ENCODE data around the gene IPO13.
A peak's percentile ranks its signal among the peaks of the same experiment; 100 is the strongest.

The IPO13 gene

GRCh38 chr1:43937179-43937865, 9.4 kb upstream of the IPO13 start:
- TF ChIP-seq, protein P1, sequence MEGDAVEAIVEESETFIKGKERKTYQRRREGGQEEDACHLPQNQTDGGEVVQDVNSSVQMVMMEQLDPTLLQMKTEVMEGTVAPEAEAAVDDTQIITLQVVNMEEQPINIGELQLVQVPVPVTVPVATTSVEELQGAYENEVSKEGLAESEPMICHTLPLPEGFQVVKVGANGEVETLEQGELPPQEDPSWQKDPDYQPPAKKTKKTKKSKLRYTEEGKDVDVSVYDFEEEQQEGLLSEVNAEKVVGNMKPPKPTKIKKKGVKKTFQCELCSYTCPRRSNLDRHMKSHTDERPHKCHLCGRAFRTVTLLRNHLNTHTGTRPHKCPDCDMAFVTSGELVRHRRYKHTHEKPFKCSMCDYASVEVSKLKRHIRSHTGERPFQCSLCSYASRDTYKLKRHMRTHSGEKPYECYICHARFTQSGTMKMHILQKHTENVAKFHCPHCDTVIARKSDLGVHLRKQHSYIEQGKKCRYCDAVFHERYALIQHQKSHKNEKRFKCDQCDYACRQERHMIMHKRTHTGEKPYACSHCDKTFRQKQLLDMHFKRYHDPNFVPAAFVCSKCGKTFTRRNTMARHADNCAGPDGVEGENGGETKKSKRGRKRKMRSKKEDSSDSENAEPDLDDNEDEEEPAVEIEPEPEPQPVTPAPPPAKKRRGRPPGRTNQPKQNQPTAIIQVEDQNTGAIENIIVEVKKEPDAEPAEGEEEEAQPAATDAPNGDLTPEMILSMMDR (conservative IDR thresholded peaks at IDR 0.05): no peak
- TF ChIP-seq ZFX (IDR thresholded peaks at IDR 0.05): no peak
- H3K27ac ChIP-seq: peak overlapping the region; percentile 93

DNA sequence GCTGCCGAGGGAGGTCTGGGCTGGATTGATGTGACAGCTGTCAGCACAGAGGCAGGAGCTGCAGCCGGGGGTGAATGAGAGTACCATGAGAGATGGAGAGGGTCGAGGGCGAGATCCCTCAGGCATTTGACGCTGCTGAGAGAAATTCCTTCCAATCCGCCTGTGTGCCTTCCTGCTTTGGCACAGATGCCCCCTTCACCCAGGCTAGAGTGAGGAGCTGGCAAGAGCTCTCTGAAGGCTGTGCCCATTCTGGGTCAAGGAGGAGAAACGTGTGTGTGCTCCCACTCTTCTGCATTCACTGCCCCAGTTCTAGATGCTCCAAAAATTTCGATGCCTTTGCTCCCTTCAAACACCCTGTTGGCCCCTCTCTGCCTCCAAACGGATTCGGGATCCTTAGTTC, 8.4 kb upstream of the IPO13 start:
- TF ChIP-seq ZFX (IDR thresholded peaks at IDR 0.05): no peak
- TF ChIP-seq, protein P1 (conservative IDR thresholded peaks at IDR 0.05): no peak
- H3K27ac ChIP-seq: no peak overlapping the region

GRCh38 chr1:43938892-43939587, 7.7 kb upstream of the IPO13 start:
- H3K27ac ChIP-seq: no peak overlapping the region
- no peak for TF ChIP-seq ZFX (IDR thresholded peaks at IDR 0.05)
- TF ChIP-seq, protein P1 (conservative IDR thresholded peaks at IDR 0.05): no peak

DNA sequence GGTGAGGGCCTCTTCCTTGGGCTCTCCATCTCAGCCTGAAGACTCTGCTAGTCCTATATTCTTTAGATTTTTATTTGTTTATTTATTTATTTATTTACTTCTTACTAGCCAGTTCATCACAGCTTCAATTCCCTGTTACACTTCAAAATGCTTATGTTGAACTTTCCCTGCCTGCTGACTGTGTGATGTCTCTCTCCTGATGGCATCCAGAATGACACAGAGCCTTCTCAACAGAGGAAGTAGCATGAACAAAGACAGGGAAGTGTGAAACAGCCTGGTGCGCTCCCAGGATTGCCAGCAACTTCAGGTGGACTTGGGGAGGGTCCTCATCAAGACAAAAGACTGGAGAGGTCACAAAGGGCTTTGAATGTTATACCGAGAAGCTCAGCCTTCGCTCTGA, 4.3 kb upstream of the IPO13 start:
- no peak for TF ChIP-seq ZFX (IDR thresholded peaks at IDR 0.05)
- TF ChIP-seq, protein P1 (conservative IDR thresholded peaks at IDR 0.05): no peak
- no peak overlapping the region for H3K27ac ChIP-seq

DNA sequence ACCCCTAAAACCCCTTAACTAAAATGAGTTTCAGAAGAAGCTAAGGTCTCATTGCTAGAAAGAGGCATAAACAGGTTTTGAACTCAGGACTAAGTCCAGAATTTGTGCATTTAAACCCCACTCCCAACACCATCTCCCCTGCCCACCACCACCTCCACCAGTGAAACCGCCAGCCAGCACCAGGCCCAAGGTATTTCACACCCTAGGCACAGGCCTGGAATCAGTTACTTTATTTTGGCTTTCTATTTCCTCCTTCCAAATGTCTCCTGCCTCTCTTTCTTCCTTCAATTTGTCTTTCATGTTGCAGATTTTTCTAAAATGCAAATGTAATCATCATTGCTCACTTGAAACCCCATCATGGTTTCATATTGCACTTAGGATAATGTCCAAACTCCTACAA, 1.9 kb upstream of the IPO13 start:
- peak overlapping the region; percentile 90 for H3K27ac ChIP-seq
- TF ChIP-seq, protein P1 (conservative IDR thresholded peaks at IDR 0.05): no peak
- TF ChIP-seq ZFX (IDR thresholded peaks at IDR 0.05): no peak

- no peak for TF ChIP-seq ZFX (IDR thresholded peaks at IDR 0.05)
- TF ChIP-seq, protein P1 (conservative IDR thresholded peaks at IDR 0.05): no peak
- H3K27ac ChIP-seq: peak overlapping the region; percentile 90
Measured at GRCh38 chr1:43945674-43946235, 995 bp upstream of the IPO13 start.

Data from C4-2B (cell line).